ENCODE data around the gene OR2A5.

Gene OR2A5

DNA sequence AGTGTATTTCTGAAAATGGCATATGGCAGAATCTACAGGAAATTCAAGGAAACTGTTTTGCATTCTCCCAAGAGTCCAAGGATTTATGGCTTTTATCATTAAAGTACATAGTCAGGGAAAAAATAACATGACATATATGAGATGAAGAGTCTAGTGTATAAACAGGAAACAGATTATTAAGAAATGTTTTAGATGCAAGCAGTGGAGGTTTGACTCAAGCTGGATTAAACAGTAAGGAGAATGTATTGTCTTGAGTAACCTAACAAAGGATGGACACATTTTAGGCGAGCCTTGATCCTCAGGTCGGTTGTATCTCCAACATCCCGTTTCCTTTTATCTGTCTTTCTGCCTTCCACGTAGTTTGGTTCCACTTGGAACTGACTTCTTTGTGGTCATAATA, 30.7 kb upstream of the OR2A5 start:
- no peak overlapping the region for H3K27ac ChIP-seq (ENCODE audit: low read depth, low read length)

DNA sequence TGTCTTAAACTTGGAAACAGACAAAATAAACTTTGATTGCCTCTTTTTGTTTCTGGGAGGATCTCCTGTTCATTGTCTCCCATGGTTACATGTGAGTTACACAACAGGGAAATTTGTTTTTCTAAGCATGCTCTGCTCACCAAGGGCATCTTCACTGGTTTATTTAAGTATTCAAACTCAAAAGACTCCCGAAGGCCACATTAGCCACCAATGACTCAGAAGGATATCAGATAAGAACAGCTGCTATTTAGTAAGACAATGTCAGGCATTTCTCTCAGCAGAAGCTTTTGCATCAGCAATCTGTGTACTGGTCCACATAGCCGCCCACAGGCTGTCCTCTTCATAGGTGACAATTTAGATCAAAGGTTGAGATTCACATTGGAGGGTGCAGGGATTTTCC, 29.3 kb upstream of the OR2A5 start:
- Histone ChIP-seq H3K9ac (ENCODE audit: low read depth in 1 of 2, low read length in 2 of 2) (no peak overlapping the region), H3K27me3 (ENCODE audit: control insufficient read depth in 1 of 2, insufficient read depth in 2 of 2, low read length in 2 of 2) (no peaks in the 10 kb centered on the region), H3K27ac (ENCODE audit: low read depth, low read length) (no peak overlapping the region), H3K4me1 (ENCODE audit: control insufficient read depth in 1 of 2, insufficient read depth in 2 of 2, low read length in 2 of 2) (no peaks in the 10 kb centered on the region), H3K9me3 (ENCODE audit: control insufficient read depth in 1 of 2, low read length in 2 of 2) (no peaks in the 10 kb centered on the region), H3K36me3 (ENCODE audit: control insufficient read depth in 1 of 2, insufficient read depth in 2 of 2, low read length in 2 of 2) (no peaks in the 10 kb centered on the region), H3K4me3 (ENCODE audit: low read depth in 1 of 2, low read length in 2 of 2) (no peak overlapping the region)

More for the DNA sequence above, 30.7 kb upstream of the OR2A5 start:
- Histone ChIP-seq H3K4me1 (ENCODE audit: control insufficient read depth in 1 of 2, insufficient read depth in 2 of 2, low read length in 2 of 2) (no peaks in the 10 kb centered on the region), H3K36me3 (ENCODE audit: control insufficient read depth in 1 of 2, insufficient read depth in 2 of 2, low read length in 2 of 2) (no peaks in the 10 kb centered on the region), H3K27me3 (ENCODE audit: control insufficient read depth in 1 of 2, insufficient read depth in 2 of 2, low read length in 2 of 2) (no peaks in the 10 kb centered on the region), H3K4me3 (ENCODE audit: low read depth in 1 of 2, low read length in 2 of 2) (no peak overlapping the region), H3K9me3 (ENCODE audit: control insufficient read depth in 1 of 2, low read length in 2 of 2) (no peaks in the 10 kb centered on the region), H3K9ac (ENCODE audit: low read depth in 1 of 2, low read length in 2 of 2) (no peak overlapping the region)

DNA sequence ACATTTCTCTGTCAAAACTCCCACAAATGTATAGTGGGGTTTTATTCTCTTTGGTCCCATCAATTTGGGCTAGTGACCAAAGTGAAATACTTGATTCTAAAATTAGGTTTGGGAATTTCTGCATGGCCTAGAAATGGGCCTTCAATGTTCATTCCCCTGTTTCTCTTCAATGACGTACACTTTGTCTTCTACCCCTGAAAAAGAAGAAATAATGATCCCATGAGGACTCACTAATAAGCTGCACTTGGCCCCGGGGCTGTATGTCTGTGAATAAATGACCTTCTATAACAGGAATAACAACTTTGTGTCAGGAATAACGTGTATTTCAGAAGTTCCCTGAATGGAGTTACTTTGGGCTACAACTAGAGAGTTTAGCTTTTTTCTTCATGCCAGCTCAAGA, 28.4 kb upstream of the OR2A5 start:
- H3K4me1 ChIP-seq (ENCODE audit: control insufficient read depth in 1 of 2, insufficient read depth in 2 of 2, low read length in 2 of 2), result no peaks in the 10 kb centered on the region
- H3K9ac ChIP-seq (ENCODE audit: low read depth in 1 of 2, low read length in 2 of 2), result no peak overlapping the region
- H3K4me3 ChIP-seq (ENCODE audit: low read depth in 1 of 2, low read length in 2 of 2), result no peak overlapping the region
- H3K27ac ChIP-seq (ENCODE audit: low read depth, low read length), result no peak overlapping the region
- no peaks in the 10 kb centered on the region for H3K36me3 ChIP-seq (ENCODE audit: control insufficient read depth in 1 of 2, insufficient read depth in 2 of 2, low read length in 2 of 2)
- no peaks in the 10 kb centered on the region for H3K27me3 ChIP-seq (ENCODE audit: control insufficient read depth in 1 of 2, insufficient read depth in 2 of 2, low read length in 2 of 2)
- no peaks in the 10 kb centered on the region for H3K9me3 ChIP-seq (ENCODE audit: control insufficient read depth in 1 of 2, low read length in 2 of 2)

DNA sequence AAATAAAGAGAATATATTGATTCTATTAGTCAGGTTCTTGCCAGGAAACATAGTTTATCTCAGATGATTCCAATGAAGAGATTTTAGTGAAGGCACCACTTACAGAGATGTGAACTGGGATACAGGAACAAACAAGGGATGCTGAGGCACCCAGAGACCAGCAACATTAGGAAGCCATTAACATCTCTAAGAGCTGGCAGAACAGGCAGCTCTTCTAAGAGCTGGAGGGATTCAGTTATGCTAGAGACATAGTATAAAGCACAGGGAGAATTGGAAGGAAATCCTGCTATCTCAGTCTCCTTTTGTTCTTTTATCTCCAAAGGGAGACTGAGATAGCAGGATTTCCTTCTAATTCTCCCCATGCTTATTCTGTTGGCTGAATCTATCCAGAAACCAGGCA, 26.6 kb upstream of the OR2A5 start:
- H3K9ac ChIP-seq (ENCODE audit: low read depth in 1 of 2, low read length in 2 of 2), result no peak overlapping the region
- no peaks in the 10 kb centered on the region for H3K27me3 ChIP-seq (ENCODE audit: control insufficient read depth in 1 of 2, insufficient read depth in 2 of 2, low read length in 2 of 2)

DNA sequence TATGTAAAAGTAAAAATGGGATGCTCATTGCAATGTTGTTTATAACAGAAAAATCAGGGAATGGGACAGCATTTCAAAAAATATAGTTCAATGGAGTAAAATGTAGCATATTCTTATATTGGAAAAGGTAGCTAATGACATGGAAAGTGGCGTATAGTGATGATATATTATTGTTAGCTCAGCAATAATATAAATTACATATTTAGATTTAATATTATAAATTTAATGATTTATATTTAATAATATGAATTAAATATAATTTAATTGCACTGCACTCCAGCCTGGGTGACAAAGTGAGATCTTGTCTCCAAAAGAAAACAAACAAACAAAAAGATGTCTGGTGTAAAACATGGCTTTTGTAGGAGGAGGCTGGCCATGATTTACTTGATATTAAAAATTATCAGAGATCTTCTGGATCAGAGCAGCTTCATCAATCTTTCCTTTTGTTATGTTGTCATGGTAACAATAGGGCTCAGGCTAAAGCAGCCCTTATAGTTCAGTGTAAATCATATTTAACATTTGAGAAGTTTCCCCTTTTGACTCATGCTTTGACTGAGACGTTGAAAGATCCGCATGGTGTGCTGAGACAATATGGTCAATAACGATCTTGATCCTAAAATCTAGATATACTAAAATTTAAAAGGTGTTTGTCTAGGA, 25.4 kb upstream of the OR2A5 start:
- no peaks in the 10 kb centered on the region for H3K4me1 ChIP-seq (ENCODE audit: control insufficient read depth in 1 of 2, insufficient read depth in 2 of 2, low read length in 2 of 2)
- H3K36me3 ChIP-seq (ENCODE audit: control insufficient read depth in 1 of 2, insufficient read depth in 2 of 2, low read length in 2 of 2), result no peaks in the 10 kb centered on the region
- no peak overlapping the region for H3K27ac ChIP-seq (ENCODE audit: low read depth, low read length)
- no peaks in the 10 kb centered on the region for H3K27me3 ChIP-seq (ENCODE audit: control insufficient read depth in 1 of 2, insufficient read depth in 2 of 2, low read length in 2 of 2)
- H3K9ac ChIP-seq (ENCODE audit: low read depth in 1 of 2, low read length in 2 of 2), result no peak overlapping the region
- no peaks in the 10 kb centered on the region for H3K9me3 ChIP-seq (ENCODE audit: control insufficient read depth in 1 of 2, low read length in 2 of 2)
- H3K4me3 ChIP-seq (ENCODE audit: low read depth in 1 of 2, low read length in 2 of 2), result no peak overlapping the region

More for the DNA sequence above, 26.6 kb upstream of the OR2A5 start:
- Histone ChIP-seq H3K4me1 (ENCODE audit: control insufficient read depth in 1 of 2, insufficient read depth in 2 of 2, low read length in 2 of 2) (no peaks in the 10 kb centered on the region), H3K27ac (ENCODE audit: low read depth, low read length) (no peak overlapping the region), H3K36me3 (ENCODE audit: control insufficient read depth in 1 of 2, insufficient read depth in 2 of 2, low read length in 2 of 2) (no peaks in the 10 kb centered on the region), H3K9me3 (ENCODE audit: control insufficient read depth in 1 of 2, low read length in 2 of 2) (no peaks in the 10 kb centered on the region), H3K4me3 (ENCODE audit: low read depth in 1 of 2, low read length in 2 of 2) (no peak overlapping the region)

DNA sequence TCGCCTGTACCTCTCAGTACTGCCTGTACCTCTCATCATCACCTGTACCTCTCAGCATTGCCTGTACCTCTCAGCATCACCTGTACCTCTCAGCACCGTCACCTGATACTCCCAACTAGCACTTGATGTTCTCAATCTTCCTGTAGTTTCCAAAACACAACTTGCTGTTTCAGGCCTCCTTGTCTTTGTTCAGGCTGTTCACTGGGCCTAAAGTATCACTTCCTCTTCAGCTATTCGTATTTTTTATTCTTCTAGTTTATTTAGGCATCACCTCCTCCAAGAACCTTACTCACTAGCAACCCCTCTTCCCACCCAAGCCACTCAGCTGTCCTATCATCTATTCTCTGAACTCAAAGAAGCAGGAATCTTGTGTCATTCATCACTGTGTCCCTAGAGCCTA, 24.5 kb upstream of the OR2A5 start:
- H3K36me3 ChIP-seq (ENCODE audit: control insufficient read depth in 1 of 2, insufficient read depth in 2 of 2, low read length in 2 of 2), result no peaks in the 10 kb centered on the region

DNA sequence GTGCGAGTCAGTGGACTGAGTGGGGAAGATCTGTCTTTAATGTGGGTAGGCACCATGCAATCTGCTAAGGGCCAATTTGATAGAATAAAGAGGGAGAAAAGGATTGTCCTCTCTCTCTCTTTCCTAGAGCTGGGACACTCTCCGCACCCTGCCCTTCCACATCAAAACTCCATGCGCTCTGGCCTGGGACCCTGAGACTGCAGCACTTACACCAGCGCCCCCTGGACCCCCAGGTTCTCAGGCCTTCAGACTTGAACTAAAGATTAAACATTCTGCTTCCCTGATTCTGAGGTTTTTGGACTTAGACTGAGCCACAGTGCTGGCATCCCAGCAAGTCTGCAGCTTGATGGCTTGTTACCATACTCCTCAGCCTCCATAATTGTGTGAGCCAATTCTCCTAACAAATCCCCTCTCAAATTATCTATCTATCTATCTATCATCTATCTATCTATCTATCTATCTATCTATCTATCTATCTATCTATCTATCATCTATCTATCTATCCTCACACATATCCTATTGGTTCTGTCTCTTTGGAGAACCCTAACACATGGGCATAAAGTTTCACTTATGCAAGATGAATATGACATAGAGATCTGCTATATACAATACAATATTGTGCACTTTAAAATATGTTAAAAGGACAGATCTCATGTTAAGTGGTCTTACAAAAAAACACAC, 22.4 kb upstream of the OR2A5 start:
- Histone ChIP-seq H3K27ac (ENCODE audit: low read depth, low read length) (no peak overlapping the region), H3K4me1 (ENCODE audit: control insufficient read depth in 1 of 2, insufficient read depth in 2 of 2, low read length in 2 of 2) (no peaks in the 10 kb centered on the region), H3K9ac (ENCODE audit: low read depth in 1 of 2, low read length in 2 of 2) (no peak overlapping the region), H3K9me3 (ENCODE audit: control insufficient read depth in 1 of 2, low read length in 2 of 2) (no peaks in the 10 kb centered on the region), H3K36me3 (ENCODE audit: control insufficient read depth in 1 of 2, insufficient read depth in 2 of 2, low read length in 2 of 2) (no peaks in the 10 kb centered on the region), H3K4me3 (ENCODE audit: low read depth in 1 of 2, low read length in 2 of 2) (no peak overlapping the region), H3K27me3 (ENCODE audit: control insufficient read depth in 1 of 2, insufficient read depth in 2 of 2, low read length in 2 of 2) (no peaks in the 10 kb centered on the region)

More for the DNA sequence above, 24.5 kb upstream of the OR2A5 start:
- Histone ChIP-seq H3K27ac (ENCODE audit: low read depth, low read length) (no peak overlapping the region), H3K4me1 (ENCODE audit: control insufficient read depth in 1 of 2, insufficient read depth in 2 of 2, low read length in 2 of 2) (no peaks in the 10 kb centered on the region), H3K9ac (ENCODE audit: low read depth in 1 of 2, low read length in 2 of 2) (no peak overlapping the region), H3K9me3 (ENCODE audit: control insufficient read depth in 1 of 2, low read length in 2 of 2) (no peaks in the 10 kb centered on the region), H3K4me3 (ENCODE audit: low read depth in 1 of 2, low read length in 2 of 2) (no peak overlapping the region), H3K27me3 (ENCODE audit: control insufficient read depth in 1 of 2, insufficient read depth in 2 of 2, low read length in 2 of 2) (no peaks in the 10 kb centered on the region)

DNA sequence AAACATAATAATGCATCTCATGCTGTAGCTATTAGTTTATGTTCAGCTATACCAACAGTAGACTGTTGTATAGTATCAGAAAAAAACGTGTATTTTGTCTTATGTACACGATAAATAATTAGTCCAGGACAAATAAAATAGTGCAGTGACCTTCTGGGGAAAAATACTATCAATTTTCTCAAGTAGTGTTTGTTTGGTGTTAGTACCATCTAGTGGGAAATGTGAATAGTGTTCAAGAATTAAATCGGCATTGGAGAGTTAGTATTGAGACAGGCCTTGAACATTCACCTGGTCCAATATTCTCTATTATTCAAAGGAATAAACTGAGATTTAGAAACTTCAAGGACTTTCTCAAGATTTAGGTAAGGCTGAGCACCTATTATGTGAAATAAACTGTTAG, 21.7 kb upstream of the OR2A5 start:
- Histone ChIP-seq H3K9ac (ENCODE audit: low read depth in 1 of 2, low read length in 2 of 2) (no peak overlapping the region), H3K27ac (ENCODE audit: low read depth, low read length) (no peak overlapping the region), H3K9me3 (ENCODE audit: control insufficient read depth in 1 of 2, low read length in 2 of 2) (no peaks in the 10 kb centered on the region)

DNA sequence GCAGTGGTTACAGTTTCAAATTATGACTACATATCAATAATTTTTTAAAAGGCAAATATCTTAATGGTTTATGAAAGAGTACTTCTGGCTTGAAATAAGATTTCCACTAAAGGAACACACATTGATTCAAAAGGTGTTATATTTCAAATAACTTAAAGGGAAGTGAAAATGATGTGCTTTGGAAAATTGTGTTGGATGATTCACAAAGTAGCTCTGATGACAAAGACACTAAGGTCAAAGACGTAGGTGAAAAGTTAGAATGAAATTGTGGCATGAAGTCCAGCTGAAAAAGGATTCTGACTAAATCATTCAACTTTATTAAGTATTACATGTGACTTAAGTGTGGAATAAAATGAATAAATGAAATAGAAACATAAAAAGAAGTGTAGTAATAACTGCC, 20.8 kb upstream of the OR2A5 start:
- no peak overlapping the region for H3K9ac ChIP-seq (ENCODE audit: low read depth in 1 of 2, low read length in 2 of 2)
- H3K27ac ChIP-seq (ENCODE audit: low read depth, low read length), result no peak overlapping the region
- H3K4me1 ChIP-seq (ENCODE audit: control insufficient read depth in 1 of 2, insufficient read depth in 2 of 2, low read length in 2 of 2), result no peaks in the 10 kb centered on the region
- no peaks in the 10 kb centered on the region for H3K27me3 ChIP-seq (ENCODE audit: control insufficient read depth in 1 of 2, insufficient read depth in 2 of 2, low read length in 2 of 2)
- H3K4me3 ChIP-seq (ENCODE audit: low read depth in 1 of 2, low read length in 2 of 2), result no peak overlapping the region
- no peaks in the 10 kb centered on the region for H3K9me3 ChIP-seq (ENCODE audit: control insufficient read depth in 1 of 2, low read length in 2 of 2)
- H3K36me3 ChIP-seq (ENCODE audit: control insufficient read depth in 1 of 2, insufficient read depth in 2 of 2, low read length in 2 of 2), result no peaks in the 10 kb centered on the region

More for the DNA sequence above, 21.7 kb upstream of the OR2A5 start:
- no peaks in the 10 kb centered on the region for H3K36me3 ChIP-seq (ENCODE audit: control insufficient read depth in 1 of 2, insufficient read depth in 2 of 2, low read length in 2 of 2)
- no peaks in the 10 kb centered on the region for H3K4me1 ChIP-seq (ENCODE audit: control insufficient read depth in 1 of 2, insufficient read depth in 2 of 2, low read length in 2 of 2)
- no peaks in the 10 kb centered on the region for H3K27me3 ChIP-seq (ENCODE audit: control insufficient read depth in 1 of 2, insufficient read depth in 2 of 2, low read length in 2 of 2)
- H3K4me3 ChIP-seq (ENCODE audit: low read depth in 1 of 2, low read length in 2 of 2), result no peak overlapping the region

DNA sequence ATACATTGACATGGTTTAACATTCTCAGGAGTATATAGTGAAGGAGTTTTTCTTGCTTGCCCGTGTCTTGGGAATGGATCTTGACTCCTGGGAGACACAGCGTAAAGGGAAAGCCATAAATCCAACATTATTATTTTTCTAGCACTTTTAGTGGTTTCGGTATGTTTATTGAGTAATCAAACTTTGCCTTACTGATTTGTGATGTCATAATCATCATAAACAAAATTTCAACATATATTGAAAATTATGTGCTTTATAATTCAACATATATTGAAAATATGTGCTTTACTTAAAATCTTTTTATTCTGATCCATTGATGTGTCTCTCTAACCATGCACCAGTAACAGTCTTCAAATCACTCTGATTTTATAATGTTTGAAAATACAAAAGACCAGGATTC, 20.2 kb upstream of the OR2A5 start:
- Histone ChIP-seq H3K27ac (ENCODE audit: low read depth, low read length) (no peak overlapping the region), H3K9me3 (ENCODE audit: control insufficient read depth in 1 of 2, low read length in 2 of 2) (no peaks in the 10 kb centered on the region), H3K36me3 (ENCODE audit: control insufficient read depth in 1 of 2, insufficient read depth in 2 of 2, low read length in 2 of 2) (no peaks in the 10 kb centered on the region), H3K4me3 (ENCODE audit: low read depth in 1 of 2, low read length in 2 of 2) (no peak overlapping the region), H3K4me1 (ENCODE audit: control insufficient read depth in 1 of 2, insufficient read depth in 2 of 2, low read length in 2 of 2) (no peaks in the 10 kb centered on the region), H3K27me3 (ENCODE audit: control insufficient read depth in 1 of 2, insufficient read depth in 2 of 2, low read length in 2 of 2) (no peaks in the 10 kb centered on the region), H3K9ac (ENCODE audit: low read depth in 1 of 2, low read length in 2 of 2) (no peak overlapping the region)

Measured in duodenal mucosa (tissue), 2 donors.